Spleen (tissue), 11 donors: ENCODE data around the gene STRN4. TPM values are rescaled to one million over a fixed set of nuclear protein-coding genes. Genes with fewer than 3 reads are reported as not detected.

Experiments
- DNase-seq: peaks from one replicate; pipeline ENCODE4 v3.0.0-alpha.2; 2020
- H3K27ac ChIP-seq, 8 donors: fragments of 200-600 bp; sonication (generic) in 7 of 8; 1 replicate in 4 of 8; 2 replicates in 4 of 8; pipeline versions ENCODE4 v1.5.0 to v1.8.0; 2016 to 2021; ENCODE audit warnings: inconsistent platforms in 4 of 8, mild to moderate bottlenecking in 4 of 8, moderate library complexity in 1 of 8
- H3K27me3 ChIP-seq, 7 donors: fragments of 200-600 bp; sonication (generic) in 6 of 7; replicated peaks in 1 of 7; 1 replicate in 4 of 7; 2 replicates in 3 of 7; pipeline versions ENCODE4 v1.5.0 to v1.8.0; 2016 to 2021; ENCODE audit warnings: inconsistent platforms in 3 of 7, mild to moderate bottlenecking in 1 of 7
- H3K36me3 ChIP-seq, 6 donors: fragments of 200-600 bp; sonication (generic) in 5 of 6; 1 replicate in 4 of 6; 2 replicates in 2 of 6; pipeline versions ENCODE4 v1.5.0 to v1.8.0; 2016 to 2021; ENCODE audit warnings: inconsistent platforms in 2 of 6
- H3K4me1 ChIP-seq, 6 donors: fragments of 200-600 bp; sonication (generic) in 5 of 6; 1 replicate in 3 of 6; 2 replicates in 3 of 6; pipeline versions ENCODE4 v1.5.0 to v1.8.0; 2016 to 2021; ENCODE audit warnings: inconsistent platforms in 3 of 6
- H3K4me3 ChIP-seq, 8 donors: fragments of 200-600 bp; sonication (generic) in 7 of 8; 1 replicate in 4 of 8; 2 replicates in 4 of 8; pipeline versions ENCODE4 v1.5.0 to v1.8.0; 2016 to 2021; ENCODE audit warnings: inconsistent platforms in 4 of 8, mild to moderate bottlenecking in 4 of 8, moderate library complexity in 2 of 8
- H3K9me3 ChIP-seq, 8 donors: fragments of 200-600 bp; sonication (generic) in 7 of 8; 1 replicate in 4 of 8; 2 replicates in 4 of 8; pipeline versions ENCODE4 v1.5.0 to v1.8.0; 2016 to 2021; ENCODE audit warnings: inconsistent platforms in 4 of 8
- POLR2A ChIP-seq, 3 donors: fragments of 450-650 bp; IDR thresholded peaks; one replicate each; pipeline ENCODE4 v1.5.1; 2017; ENCODE audit warnings: antibody characterized with exemption in 3 of 3, mild to moderate bottlenecking in 1 of 3
- POLR2AphosphoS5 ChIP-seq, 3 donors: sonication (generic); formaldehyde crosslinking; IDR thresholded peaks; one replicate each; pipeline ENCODE4 v1.5.1; 2017; ENCODE audit warnings: antibody characterized with exemption in 3 of 3
- WGBS, 5 donors: extraction: QIAGEN DNeasy Blood & Tissue Kit in 3 of 5; methylation state at CpG; one replicate each; pipeline versions ENCODE4 v1.1.5 to v1.1.7; 2013 to 2018; 5-methylcytosine and 5-hydroxymethylcytosine counted together
- intact Hi-C: fragments of 100-400 bp; cut with DNase I; formaldehyde crosslinking; loops from one replicate; pipeline ENCODE4 v1.15.0; 2023; ENCODE audit warnings: low total_unique reads
- polyA plus RNA-seq, 3 donors: library from polyadenylated mRNA; stranded (reverse); fragments of 200-250 nt; gene quantifications; one replicate each; pipeline ENCODE4 v1.2.1, GENCODE V29; 2013
- total RNA-seq, 7 donors: library from RNA; depleted of rRNA in 3 of 7; stranded (reverse); fragments of >200 nt in 3 of 7; fragmentation: NEBNext Ultra II Directional in 4 of 7; extraction: Animal tissue kit (Norgen Biotek cat#: 25700) in 4 of 7; gene quantifications; one replicate each; pipeline versions ENCODE4 v1.1.0 to v1.2.1, GENCODE V29; 2016 to 2021
- TF ChIP-seq, protein P1 (sequence below), 11 experiments: fragments of 200-600 bp in 7 of 11; fragments of 450-650 bp in 4 of 11; sonication (generic) in 4 of 11; IDR thresholded peaks in 8 of 11; conservative IDR thresholded peaks in 3 of 11; 1 replicate in 7 of 11; 2 replicates in 4 of 11; pipeline versions ENCODE4 v1.4.0 to v1.8.0; 2016 to 2021; ENCODE audit warnings: antibody characterized with exemption in 11 of 11, inconsistent platforms in 4 of 11, mild to moderate bottlenecking in 1 of 11
- donor health status: healthy with polysubstance abuse.
- donor health status: DM: no; HTN: no; CAD: no; lungs with moderate emphysema.
- donor health status: DM: no; HTN: no; CAD: no.
- donor health status: Bipolar disorder and iron deficiency.
- donor health status: healthy.
- donor health status: DM: no; HTN: no; CAD: no.
- donor health status: DM: yes; HTN: yes; CAD: no.

STRN4 gene
- total and polyA plus RNA-seq, 10 donors: 28.2 to 143 (median 96.6) TPM

DNA sequence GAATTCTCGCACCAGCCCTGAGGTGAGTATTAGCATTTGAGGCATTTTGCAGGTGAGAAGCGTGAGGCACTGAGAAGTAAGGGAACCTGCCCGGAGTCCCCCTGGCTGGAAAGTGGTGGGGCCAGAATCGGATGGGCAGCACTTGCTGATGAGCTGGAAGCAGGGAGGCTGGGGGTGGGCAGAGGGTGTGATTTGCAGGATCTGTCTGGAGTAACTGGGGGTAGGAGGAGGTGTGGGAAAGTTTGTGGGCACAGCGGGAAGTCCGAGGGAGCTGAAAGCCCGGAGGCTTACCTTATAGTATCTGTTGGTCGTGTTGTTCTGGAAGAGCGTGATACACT, 49.4 kb downstream of the STRN4 start:
- H3K27ac ChIP-seq: peak overlapping the region in 5 of 8 donors; percentile 21 to 39 (median 26)
- WGBS, 5 donors: 81 to 90% (median 87%) methylated on average over 9 of the region's 9 CpGs
- H3K36me3 ChIP-seq: peaks cover 4 to 100% (median 98%) of the 10 kb centered on the region in 6 donors
- intact Hi-C loops: no loop called here
- no peaks in the 10 kb centered on the region for H3K9me3 ChIP-seq
- TF ChIP-seq, protein P1, sequence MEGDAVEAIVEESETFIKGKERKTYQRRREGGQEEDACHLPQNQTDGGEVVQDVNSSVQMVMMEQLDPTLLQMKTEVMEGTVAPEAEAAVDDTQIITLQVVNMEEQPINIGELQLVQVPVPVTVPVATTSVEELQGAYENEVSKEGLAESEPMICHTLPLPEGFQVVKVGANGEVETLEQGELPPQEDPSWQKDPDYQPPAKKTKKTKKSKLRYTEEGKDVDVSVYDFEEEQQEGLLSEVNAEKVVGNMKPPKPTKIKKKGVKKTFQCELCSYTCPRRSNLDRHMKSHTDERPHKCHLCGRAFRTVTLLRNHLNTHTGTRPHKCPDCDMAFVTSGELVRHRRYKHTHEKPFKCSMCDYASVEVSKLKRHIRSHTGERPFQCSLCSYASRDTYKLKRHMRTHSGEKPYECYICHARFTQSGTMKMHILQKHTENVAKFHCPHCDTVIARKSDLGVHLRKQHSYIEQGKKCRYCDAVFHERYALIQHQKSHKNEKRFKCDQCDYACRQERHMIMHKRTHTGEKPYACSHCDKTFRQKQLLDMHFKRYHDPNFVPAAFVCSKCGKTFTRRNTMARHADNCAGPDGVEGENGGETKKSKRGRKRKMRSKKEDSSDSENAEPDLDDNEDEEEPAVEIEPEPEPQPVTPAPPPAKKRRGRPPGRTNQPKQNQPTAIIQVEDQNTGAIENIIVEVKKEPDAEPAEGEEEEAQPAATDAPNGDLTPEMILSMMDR (IDR thresholded peaks at IDR 0.05 in 8 of 11, conservative IDR thresholded peaks at IDR 0.05 in 3 of 11): no peak
- TF ChIP-seq POLR2A (IDR thresholded peaks at IDR 0.05) (no peak), POLR2AphosphoS5 (IDR thresholded peaks at IDR 0.05) (peak in 1 of 3 donors; percentile 1)
- H3K27me3 ChIP-seq: no peaks in the 10 kb centered on the region
- peaks cover 0 to 22% (median 14%) of the 10 kb centered on the region in 6 donors for H3K4me1 ChIP-seq
- DNase-seq: no peak
- H3K4me3 ChIP-seq: peak overlapping the region in 1 of 8 donors; percentile 0

DNA sequence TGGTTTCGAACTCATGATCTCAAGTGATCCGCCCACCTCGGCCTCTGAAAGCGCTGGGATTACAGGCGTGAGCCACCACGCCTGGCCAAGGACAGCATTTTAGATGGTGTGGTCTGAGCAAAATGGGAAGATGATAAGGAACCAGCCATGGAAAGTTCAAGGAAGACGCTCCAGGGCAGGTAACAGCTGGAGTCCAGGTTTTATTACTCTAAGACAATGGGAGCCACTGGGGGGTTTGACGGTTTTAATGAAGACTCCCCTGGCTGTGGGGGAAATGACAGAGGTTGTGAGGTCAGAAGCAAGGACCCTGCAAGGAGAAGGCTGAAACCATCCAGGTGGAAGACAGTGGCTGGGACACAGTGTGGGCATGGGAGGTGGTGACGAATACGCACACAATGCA, 50.2 kb downstream of the STRN4 start:
- Histone ChIP-seq H3K27ac (no peak overlapping the region), H3K27me3 (no peaks in the 10 kb centered on the region), H3K4me1 (peaks cover 0 to 22% (median 14%) of the 10 kb centered on the region in 6 donors), H3K36me3 (peaks cover 9 to 100% (median 98%) of the 10 kb centered on the region in 6 donors), H3K9me3 (no peaks in the 10 kb centered on the region), H3K4me3 (no peak overlapping the region)
- intact Hi-C loops: no loop called here
- DNase-seq: no peak
- 93 to 96% (median 94%) methylated on average over 10 of the region's 10 CpGs for WGBS, 5 donors
- TF ChIP-seq, protein P1 (IDR thresholded peaks at IDR 0.05 in 8 of 11, conservative IDR thresholded peaks at IDR 0.05 in 3 of 11): no peak
- TF ChIP-seq POLR2A (IDR thresholded peaks at IDR 0.05): no peak
- no peak for TF ChIP-seq POLR2AphosphoS5 (IDR thresholded peaks at IDR 0.05)

DNA sequence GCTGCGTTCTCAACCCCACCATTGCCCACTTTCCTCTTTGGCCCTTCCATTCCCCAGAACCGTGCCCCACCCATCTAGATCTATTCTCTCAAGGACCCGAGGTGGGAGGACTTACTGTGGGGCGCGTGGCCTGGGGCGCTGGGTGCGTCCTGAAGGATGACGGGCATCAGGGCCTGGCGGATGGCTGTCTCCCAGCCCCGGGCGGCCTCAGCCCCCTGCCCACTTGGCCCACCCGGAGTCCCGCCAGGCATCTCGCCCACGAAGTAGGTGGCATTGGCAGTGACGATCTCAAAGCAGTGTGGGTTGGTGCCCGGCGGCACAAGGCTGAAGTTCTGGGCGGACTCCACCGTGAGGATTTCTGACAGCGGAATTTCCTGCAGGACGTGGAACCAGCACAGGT, 52.5 kb downstream of the STRN4 start:
- intact Hi-C loops: no loop called here
- Histone ChIP-seq H3K36me3 (peaks cover 16 to 100% (median 98%) of the 10 kb centered on the region in 6 donors), H3K4me1 (peaks cover 0 to 20% (median 12%) of the 10 kb centered on the region in 6 donors), H3K27me3 (no peaks in the 10 kb centered on the region), H3K9me3 (no peaks in the 10 kb centered on the region), H3K27ac (peak overlapping the region in 1 of 8 donors; percentile 35), H3K4me3 (no peak overlapping the region)
- WGBS, 5 donors: 92 to 96% (median 96%) methylated on average over 11 to 22 of the region's 22 CpGs
- no peak for DNase-seq
- TF ChIP-seq, protein P1 (IDR thresholded peaks at IDR 0.05 in 8 of 11, conservative IDR thresholded peaks at IDR 0.05 in 3 of 11): no peak
- peak in 1 of 3 donors; percentile 62 for TF ChIP-seq POLR2AphosphoS5 (IDR thresholded peaks at IDR 0.05)

DNA sequence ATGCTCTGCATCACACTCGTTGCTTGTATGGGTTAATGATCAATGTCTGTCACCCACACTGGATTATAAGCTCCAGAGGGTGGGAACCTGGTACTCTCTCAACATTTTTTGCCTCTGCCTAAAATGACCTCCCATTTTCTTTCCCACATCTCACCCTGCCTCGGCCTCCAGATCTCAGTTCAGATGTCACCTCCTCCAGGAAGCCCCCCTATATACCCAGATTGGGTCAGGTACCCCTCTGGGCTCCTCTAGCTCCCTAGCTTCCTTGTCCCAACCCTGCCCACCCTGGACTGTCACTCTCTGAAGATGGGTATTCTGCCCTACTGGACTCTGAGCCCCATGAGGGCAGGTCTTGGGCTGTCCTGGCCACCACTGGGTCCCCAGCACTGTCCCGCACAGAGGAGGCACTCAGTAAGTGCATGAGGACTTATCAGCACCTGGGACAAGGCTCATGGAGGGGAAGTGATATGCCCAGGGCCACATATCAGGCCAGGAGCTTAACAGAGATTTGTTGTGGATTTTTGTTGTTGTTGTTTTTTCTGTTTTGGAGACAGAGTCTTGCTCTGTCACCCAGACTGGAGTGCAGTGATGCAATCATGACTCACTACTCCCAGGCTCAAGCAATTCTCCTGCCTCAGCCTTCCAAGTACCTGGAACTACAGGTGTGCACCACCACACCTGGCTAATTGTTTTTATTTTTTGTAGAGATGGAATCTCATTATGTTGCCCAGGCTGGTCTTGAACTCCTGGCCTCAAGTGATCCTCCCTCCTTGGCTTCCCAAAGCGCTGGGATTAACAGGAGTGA, 53.1 kb downstream of the STRN4 start:
- 92 to 96% (median 95%) methylated on average over 4 of the region's 4 CpGs for WGBS, 5 donors

More for the DNA sequence above, 53.1 kb downstream of the STRN4 start:
- Histone ChIP-seq H3K36me3 (peaks cover 16 to 100% (median 97%) of the 10 kb centered on the region in 6 donors), H3K9me3 (no peaks in the 10 kb centered on the region), H3K27ac (peak overlapping the region in 2 of 8 donors; percentile 7 to 35), H3K4me1 (peaks cover 0 to 14% (median 9%) of the 10 kb centered on the region in 6 donors), H3K27me3 (no peaks in the 10 kb centered on the region), H3K4me3 (no peak overlapping the region)
- TF ChIP-seq POLR2A (IDR thresholded peaks at IDR 0.05): no peak
- TF ChIP-seq POLR2AphosphoS5 (IDR thresholded peaks at IDR 0.05): no peak
- TF ChIP-seq, protein P1 (IDR thresholded peaks at IDR 0.05 in 8 of 11, conservative IDR thresholded peaks at IDR 0.05 in 3 of 11): no peak
- DNase-seq: no peak
- intact Hi-C loops: no loop called here
